Heart left ventricle (tissue), 16 donors: ENCODE results near the gene LIN52. TPM values are rescaled to one million over a fixed set of nuclear protein-coding genes. Genes with fewer than 3 reads are reported as not detected.
A peak's percentile ranks its signal among the peaks of the same experiment; 100 is the strongest.

Experiments
- ATAC-seq, 4 donors: fragments of 200-7000 bp; cut with Tn5 transposase; one replicate each; pipeline ENCODE4 v1.9.1; 2020 to 2022; ENCODE audit warnings: moderate library complexity in 4 of 4, mild to moderate bottlenecking in 3 of 4, moderate number of reproducible peaks in 1 of 4
- DNase-seq, 5 donors: peaks; one replicate each; pipeline ENCODE4 v3.0.0-alpha.2; 2020
- H3K27ac ChIP-seq, 12 donors: fragments of 200-600 bp; sonication (generic) in 4 of 12; one replicate each; pipeline versions ENCODE4 v1.5.0 to v1.8.0; 2016 to 2022; ENCODE audit warnings: mild to moderate bottlenecking in 2 of 12
- H3K27me3 ChIP-seq, 9 donors: fragments of 200-600 bp; sonication (generic) in 2 of 9; one replicate each; pipeline versions ENCODE4 v1.5.1 to v1.8.0; 2016 to 2022; ENCODE audit warnings: mild to moderate bottlenecking in 3 of 9
- H3K36me3 ChIP-seq, 9 donors: fragments of 200-600 bp; sonication (generic) in 2 of 9; one replicate each; pipeline versions ENCODE4 v1.5.0 to v1.8.0; 2018 to 2022; ENCODE audit warnings: mild to moderate bottlenecking in 2 of 9
- H3K4me1 ChIP-seq, 12 donors: fragments of 200-600 bp; sonication (generic) in 4 of 12; one replicate each; pipeline versions ENCODE4 v1.5.0 to v1.8.0; 2016 to 2022; ENCODE audit warnings: mild to moderate bottlenecking in 3 of 12
- H3K4me3 ChIP-seq, 12 donors: fragments of 200-600 bp; sonication (generic) in 4 of 12; one replicate each; pipeline versions ENCODE4 v1.5.0 to v1.8.0; 2017 to 2022; ENCODE audit warnings: mild to moderate bottlenecking in 9 of 12, moderate library complexity in 4 of 12
- H3K9me3 ChIP-seq, 12 donors: fragments of 200-600 bp; sonication (generic) in 4 of 12; one replicate each; pipeline versions ENCODE4 v1.5.0 to v1.8.0; 2016 to 2022; ENCODE audit warnings: mild to moderate bottlenecking in 1 of 12
- CTCF ChIP-seq, 12 donors: fragments of 200-600 bp; sonication (generic) in 4 of 12; IDR thresholded peaks; one replicate each; pipeline versions ENCODE4 v1.5.0 to v1.8.0; 2018 to 2022; ENCODE audit warnings: antibody characterized with exemption in 12 of 12, mild to moderate bottlenecking in 5 of 12
- POLR2A ChIP-seq, 2 donors: fragments of 450-650 bp; IDR thresholded peaks; one replicate each; pipeline ENCODE4 v1.6.1; 2017; ENCODE audit warnings: antibody characterized with exemption in 2 of 2, mild to moderate bottlenecking in 2 of 2, moderate library complexity in 2 of 2
- WGBS, 4 donors: extraction: QIAGEN DNeasy Blood & Tissue Kit in 2 of 4; methylation state at CpG; one replicate each; pipeline versions ENCODE4 v1.1.5 to v1.1.7; 2013 to 2018; 5-methylcytosine and 5-hydroxymethylcytosine counted together
- intact Hi-C, 10 donors: fragments of 100-400 bp; cut with DNase I; formaldehyde crosslinking; loops; one replicate each; pipeline versions ENCODE4 v1.11.1 to v1.14.2; 2022
- polyA plus RNA-seq, 2 donors: library from polyadenylated mRNA; stranded (reverse); fragments of 200-250 nt; gene quantifications; one replicate each; pipeline ENCODE4 v1.2.3, GENCODE V29; 2013
- total RNA-seq, 9 donors: library from RNA; depleted of rRNA in 2 of 9; stranded (reverse); fragments of >200 nt in 2 of 9; fragmentation: NEBNext Ultra II Directional in 3 of 9; extraction: Animal tissue kit (Norgen Biotek cat#: 25700) in 3 of 9; gene quantifications; one replicate each; pipeline versions ENCODE4 v1.1.0 to v1.2.4, GENCODE V29; 2016 to 2023
- donor health status: ischemic (EF 13 %, LVEDD 7.1; RV severe dilation, severe dysfunction).
- donor health status: healthy with polysubstance abuse.
- donor health status: DM: no; HTN: yes; CAD: no.
- donor health status: DM: no; HTN: no; CAD: no.
- donor health status: ischemic (EF 25% LVEDD 6.9; RV normal size, moderate dysfunction).
- donor health status: ischemic (EF 25% LVEDD 5.7; RV mildly dilated, moderate dysfunction).
- donor health status: healthy.
- donor health status: DM: yes; HTN: yes; CAD: no.
- donor health status: ischemic (EF 35%, LVEDD 5.7; RV mildly dilated, moderate dysfunction).
- donor health status: nonischemic (EF 11% LVEDD 7.7; RV severe dilation, severe dysfunction).
- donor health status: DM: yes; HTN: yes; CAD: no.
- donor health status: PGD.
- donor health status: ischemic (EF 29% LVEDD 5.4; RV normal size, mild dysfunction).
- donor health status: nonischemic (EF 23%, LVEDD 6.1; RV moderate dilation, normal function).

The LIN52 gene
- total and polyA plus RNA-seq, 11 donors: 4.2 to 14.5 (median 8.9) TPM

DNA sequence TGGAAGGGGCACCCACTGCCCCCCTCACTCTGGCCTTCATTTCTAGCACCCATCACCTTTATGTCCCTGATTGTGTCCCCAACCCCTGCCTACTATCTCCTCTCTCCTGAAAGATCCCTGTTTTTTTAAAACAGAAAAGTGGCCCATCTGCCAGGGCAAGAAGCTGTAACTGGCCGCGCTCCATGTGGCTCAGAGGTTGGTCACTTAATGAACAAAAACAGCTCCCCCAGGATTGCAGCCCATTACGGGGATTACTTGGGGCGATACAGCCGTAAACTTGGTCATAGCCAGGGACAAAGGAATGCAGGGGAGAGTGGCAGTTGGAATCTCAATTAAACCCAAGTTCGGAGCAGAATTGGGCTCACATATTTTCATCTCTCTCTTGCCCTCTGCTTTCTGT, 119.7 kb downstream of the LIN52 start:
- Histone ChIP-seq H3K4me1 (no peaks in the 10 kb centered on the region), H3K27me3 (no peaks in the 10 kb centered on the region), H3K27ac (no peak overlapping the region), H3K4me3 (no peak overlapping the region), H3K9me3 (no peaks in the 10 kb centered on the region), H3K36me3 (peaks cover 0 to 25% (median 15%) of the 10 kb centered on the region in 9 donors)
- WGBS, 4 donors: 89 to 97% (median 95%) methylated on average over 6 of the region's 6 CpGs
- DNase-seq (no peak), ATAC-seq (no peak)
- intact Hi-C loops: no loop called here
- TF ChIP-seq CTCF (IDR thresholded peaks at IDR 0.05): no peak
- no peak for TF ChIP-seq POLR2A (IDR thresholded peaks at IDR 0.05)

DNA sequence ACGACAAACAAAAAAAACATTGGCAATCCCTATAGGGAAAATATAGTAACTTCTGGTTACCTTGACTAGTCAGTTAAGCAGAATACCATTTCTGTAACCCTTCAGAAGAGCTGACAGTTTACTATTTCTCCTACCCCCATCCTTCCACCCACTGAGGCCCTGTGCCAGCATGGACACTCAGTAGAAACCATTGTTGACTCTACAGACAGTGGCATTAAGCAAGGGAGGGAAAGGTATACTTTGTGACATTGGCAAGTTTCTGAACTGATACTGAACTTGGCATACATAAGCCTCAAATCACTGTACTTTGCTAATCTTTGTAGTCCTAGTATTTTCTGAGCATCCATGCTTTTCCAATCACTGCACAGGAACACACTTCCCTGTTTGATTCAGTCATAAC, 121.1 kb downstream of the LIN52 start:
- Histone ChIP-seq H3K27ac (no peak overlapping the region), H3K36me3 (peaks cover 0 to 15% (median 9%) of the 10 kb centered on the region in 9 donors), H3K4me1 (no peaks in the 10 kb centered on the region), H3K27me3 (no peaks in the 10 kb centered on the region), H3K9me3 (no peaks in the 10 kb centered on the region), H3K4me3 (no peak overlapping the region)
- ATAC-seq (no peak), DNase-seq (no peak)
- TF ChIP-seq CTCF (IDR thresholded peaks at IDR 0.05) (no peak), POLR2A (IDR thresholded peaks at IDR 0.05) (no peak)
- WGBS, 4 donors: 81 to 95% (median 88%) methylated on average over 1 of the region's 1 CpG
- intact Hi-C loops: no loop called here

DNA sequence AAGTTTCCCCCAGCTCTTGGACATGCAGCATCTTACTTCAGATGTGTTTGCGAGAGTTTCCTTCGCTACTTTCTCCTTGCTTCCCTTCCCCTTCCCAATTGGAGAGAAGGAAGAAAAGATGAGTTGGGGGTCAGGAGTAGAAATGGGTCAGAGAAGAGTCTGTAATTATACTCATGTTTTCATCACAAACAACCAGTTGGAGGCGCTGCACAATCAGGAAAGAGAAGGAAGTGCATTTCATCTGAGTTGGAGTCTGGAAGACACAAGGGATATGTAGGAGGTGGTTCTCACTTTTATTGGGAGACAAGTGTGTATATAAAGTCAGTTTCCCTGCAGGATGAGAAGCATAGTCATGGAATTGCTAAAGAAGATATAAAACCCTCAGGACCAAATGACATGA, 123.2 kb downstream of the LIN52 start:
- TF ChIP-seq POLR2A (IDR thresholded peaks at IDR 0.05) (no peak), CTCF (IDR thresholded peaks at IDR 0.05) (peak in 1 of 12 donors; percentile 6)
- H3K27me3 ChIP-seq: no peaks in the 10 kb centered on the region
- H3K9me3 ChIP-seq: no peaks in the 10 kb centered on the region
- WGBS, 4 donors: 76 to 81% (median 79%) methylated on average over 3 of the region's 3 CpGs
- no peak for ATAC-seq
- H3K4me3 ChIP-seq: no peak overlapping the region
- no peak overlapping the region for H3K27ac ChIP-seq
- no peak for DNase-seq
- intact Hi-C loops: no loop called here
- H3K36me3 ChIP-seq: peaks cover 0 to 8% (median 4%) of the 10 kb centered on the region in 9 donors
- no peaks in the 10 kb centered on the region for H3K4me1 ChIP-seq

DNA sequence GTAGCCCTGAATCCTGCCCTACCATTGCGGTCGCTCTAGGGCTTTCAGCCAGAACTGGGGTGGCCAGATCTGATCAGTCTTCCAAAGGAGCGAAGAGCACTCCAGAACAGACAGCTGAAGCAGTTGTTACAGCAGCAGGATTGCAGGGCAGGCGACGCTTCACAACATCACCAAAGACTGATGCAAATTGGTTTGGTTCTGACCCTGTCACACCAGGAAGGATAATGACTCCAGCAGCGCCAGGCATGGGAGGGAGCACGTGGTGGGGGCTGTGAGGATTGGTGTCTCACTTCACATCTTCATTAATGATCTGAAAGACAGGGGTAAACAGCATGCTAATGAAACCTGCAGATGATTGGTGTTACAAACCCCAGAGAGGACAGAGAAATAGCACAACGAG, 123.9 kb downstream of the LIN52 start:
- ATAC-seq (no peak), DNase-seq (no peak)
- TF ChIP-seq POLR2A (IDR thresholded peaks at IDR 0.05): no peak
- TF ChIP-seq CTCF (IDR thresholded peaks at IDR 0.05): no peak
- Histone ChIP-seq H3K27me3 (no peaks in the 10 kb centered on the region), H3K27ac (no peak overlapping the region), H3K4me3 (no peak overlapping the region), H3K4me1 (no peaks in the 10 kb centered on the region), H3K36me3 (peaks cover 0 to under 1% (median 0%) of the 10 kb centered on the region in 9 donors), H3K9me3 (no peaks in the 10 kb centered on the region)
- intact Hi-C loops: no loop called here
- WGBS, 4 donors: 73 to 79% (median 74%) methylated on average over 8 of the region's 8 CpGs
